ENCODE measurements around the gene SPCS2.

SPCS2 gene

DNA sequence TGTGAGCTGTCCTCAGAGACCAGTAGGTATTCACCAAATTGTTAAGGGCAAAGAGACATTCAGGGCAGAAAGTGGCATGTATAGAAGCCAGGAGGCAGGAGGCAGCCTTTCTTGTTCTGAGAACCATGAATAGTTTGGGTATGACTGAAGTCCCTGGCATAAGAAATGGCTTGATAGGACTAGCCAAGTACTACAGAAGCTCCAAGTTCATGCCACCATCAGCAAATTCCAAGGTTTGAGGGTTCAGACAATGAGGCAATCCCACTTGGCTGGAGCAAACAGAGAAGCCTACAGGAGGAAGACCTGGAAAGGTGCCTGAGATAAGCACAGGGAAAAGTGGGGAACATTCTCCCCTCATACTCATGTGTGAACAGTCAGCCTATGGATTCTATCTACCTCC, 25.9 kb upstream of the SPCS2 start:
- H3K56ac ChIP-seq (ENCODE audit: low read length), result no peak overlapping the region
- no peak overlapping the region for H2BK120ac ChIP-seq (ENCODE audit: low read depth, low read length)
- H4K5ac ChIP-seq (ENCODE audit: low read length), result no peak overlapping the region
- no peaks in the 10 kb centered on the region for H3K79me1 ChIP-seq (ENCODE audit: low read length)
- H3K4me3 ChIP-seq (ENCODE audit: low read length), result no peak overlapping the region
- no peak for DNase-seq
- H3K79me2 ChIP-seq (ENCODE audit: control insufficient read depth, insufficient read depth, low read length), result no peaks in the 10 kb centered on the region
- H2BK15ac ChIP-seq (replicated peaks; ENCODE audit: low read depth), result no peak overlapping the region
- no peaks in the 10 kb centered on the region for H3K36me3 ChIP-seq (ENCODE audit: control insufficient read depth, insufficient read depth, low read length)
- no peak overlapping the region for H3K9ac ChIP-seq (ENCODE audit: low read length)
- no peak overlapping the region for H3K4me2 ChIP-seq (ENCODE audit: low read length)
- no peaks in the 10 kb centered on the region for H3K27me3 ChIP-seq (ENCODE audit: insufficient read depth, low read length, poor library complexity)
- H3K27ac ChIP-seq (ENCODE audit: low read depth, low read length), result no peak overlapping the region
- H4K8ac ChIP-seq (ENCODE audit: low read depth, low read length), result no peak overlapping the region
- H3K4me1 ChIP-seq (ENCODE audit: control insufficient read depth, low read depth, low read length), result no peaks in the 10 kb centered on the region
- no peak overlapping the region for H3K18ac ChIP-seq (ENCODE audit: low read length)
- no peak overlapping the region for H2BK5ac ChIP-seq (ENCODE audit: low read length)
- H3K4ac ChIP-seq (ENCODE audit: low read depth, low read length), result no peak overlapping the region
- H2AK5ac ChIP-seq (ENCODE audit: low read length), result no peak overlapping the region
- no peak overlapping the region for H3K23ac ChIP-seq (ENCODE audit: low read length)

DNA sequence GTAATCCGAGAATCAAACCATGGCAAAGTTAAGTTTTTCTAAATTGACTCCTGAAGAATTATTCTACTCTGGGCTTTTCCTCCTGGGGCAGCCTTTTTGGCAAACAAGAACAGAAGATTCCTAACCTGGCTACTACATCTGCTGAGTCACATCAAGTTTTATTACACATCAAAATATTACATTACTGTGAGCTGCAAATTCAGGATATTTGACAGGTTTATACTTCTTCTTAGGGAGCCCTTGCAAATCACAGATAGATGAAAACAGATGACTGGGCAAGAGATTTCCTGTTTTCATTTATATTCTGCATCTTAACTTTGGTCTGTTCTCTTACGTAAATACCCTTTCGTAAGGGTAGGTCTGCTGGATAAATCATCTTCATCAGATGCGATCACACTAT, 23.8 kb upstream of the SPCS2 start:
- Histone ChIP-seq H3K23ac (ENCODE audit: low read length) (no peak overlapping the region), H3K9ac (ENCODE audit: low read length) (no peak overlapping the region), H3K4me2 (ENCODE audit: low read length) (no peak overlapping the region), H2BK15ac (replicated peaks; ENCODE audit: low read depth) (no peak overlapping the region), H3K4ac (ENCODE audit: low read depth, low read length) (no peak overlapping the region), H4K8ac (ENCODE audit: low read depth, low read length) (no peak overlapping the region), H4K5ac (ENCODE audit: low read length) (no peak overlapping the region), H3K56ac (ENCODE audit: low read length) (no peak overlapping the region), H3K27me3 (ENCODE audit: insufficient read depth, low read length, poor library complexity) (no peaks in the 10 kb centered on the region), H3K79me2 (ENCODE audit: control insufficient read depth, insufficient read depth, low read length) (no peaks in the 10 kb centered on the region), H3K18ac (ENCODE audit: low read length) (no peak overlapping the region), H2BK5ac (ENCODE audit: low read length) (no peak overlapping the region), H3K4me1 (ENCODE audit: control insufficient read depth, low read depth, low read length) (no peaks in the 10 kb centered on the region), H3K27ac (ENCODE audit: low read depth, low read length) (no peak overlapping the region), H3K36me3 (ENCODE audit: control insufficient read depth, insufficient read depth, low read length) (no peaks in the 10 kb centered on the region), H3K4me3 (ENCODE audit: low read length) (no peak overlapping the region), H2AK5ac (ENCODE audit: low read length) (no peak overlapping the region), H3K79me1 (ENCODE audit: low read length) (no peaks in the 10 kb centered on the region), H2BK120ac (ENCODE audit: low read depth, low read length) (no peak overlapping the region)
- DNase-seq, result no peak
- WGBS (ENCODE audit: extremely low coverage, insufficient coverage, low lambda C conversion rate), result no CpG with 5 or more reads among the region's 4 CpGs

DNA sequence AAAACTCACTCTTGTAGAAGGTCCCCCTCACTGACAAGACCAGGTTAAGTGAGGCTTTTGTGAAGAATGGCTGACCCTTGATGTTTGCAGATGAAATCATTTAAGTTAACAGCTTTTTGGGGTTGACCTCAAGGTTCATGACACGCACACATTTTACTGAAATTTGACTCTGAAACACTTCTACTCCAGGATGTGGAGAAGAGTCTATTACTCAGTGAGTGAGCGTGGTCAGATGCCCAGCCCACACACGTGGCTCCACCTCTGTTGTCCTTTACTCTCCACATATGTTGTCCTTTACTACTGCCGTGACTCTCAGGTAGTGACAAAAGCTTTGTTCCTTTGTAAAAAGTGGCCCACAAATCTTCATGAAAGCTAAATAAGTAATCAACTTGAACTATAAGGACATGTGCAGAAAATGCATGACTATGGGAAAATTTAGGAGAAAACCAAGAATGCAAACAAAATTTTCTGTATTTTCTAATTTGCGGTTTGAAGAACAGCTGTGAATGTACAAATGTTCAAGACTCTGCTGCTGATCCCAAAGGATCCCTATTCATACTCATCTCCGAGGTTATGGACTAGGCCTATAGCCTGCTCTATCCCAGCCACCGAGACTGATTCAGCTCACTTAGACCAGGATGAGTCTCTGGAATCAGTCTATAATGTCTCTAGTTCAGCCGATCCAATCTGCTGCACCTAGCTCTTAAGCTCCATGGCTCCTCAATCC, 22.6 kb upstream of the SPCS2 start:
- Histone ChIP-seq H3K23ac (ENCODE audit: low read length) (no peak overlapping the region), H3K27me3 (ENCODE audit: insufficient read depth, low read length, poor library complexity) (no peaks in the 10 kb centered on the region), H3K18ac (ENCODE audit: low read length) (no peak overlapping the region), H4K8ac (ENCODE audit: low read depth, low read length) (no peak overlapping the region), H3K4ac (ENCODE audit: low read depth, low read length) (no peak overlapping the region), H2BK120ac (ENCODE audit: low read depth, low read length) (no peak overlapping the region), H2BK5ac (ENCODE audit: low read length) (no peak overlapping the region), H3K4me1 (ENCODE audit: control insufficient read depth, low read depth, low read length) (no peaks in the 10 kb centered on the region), H2AK5ac (ENCODE audit: low read length) (no peak overlapping the region), H3K27ac (ENCODE audit: low read depth, low read length) (no peak overlapping the region), H3K4me3 (ENCODE audit: low read length) (no peak overlapping the region), H3K9ac (ENCODE audit: low read length) (no peak overlapping the region), H4K5ac (ENCODE audit: low read length) (no peak overlapping the region), H3K56ac (ENCODE audit: low read length) (no peak overlapping the region), H3K36me3 (ENCODE audit: control insufficient read depth, insufficient read depth, low read length) (no peaks in the 10 kb centered on the region), H3K4me2 (ENCODE audit: low read length) (no peak overlapping the region), H2BK15ac (replicated peaks; ENCODE audit: low read depth) (no peak overlapping the region), H3K79me2 (ENCODE audit: control insufficient read depth, insufficient read depth, low read length) (no peaks in the 10 kb centered on the region), H3K79me1 (ENCODE audit: low read length) (no peaks in the 10 kb centered on the region)
- WGBS (ENCODE audit: extremely low coverage, insufficient coverage, low lambda C conversion rate), result no CpG with 5 or more reads among the region's 8 CpGs
- DNase-seq, result no peak

DNA sequence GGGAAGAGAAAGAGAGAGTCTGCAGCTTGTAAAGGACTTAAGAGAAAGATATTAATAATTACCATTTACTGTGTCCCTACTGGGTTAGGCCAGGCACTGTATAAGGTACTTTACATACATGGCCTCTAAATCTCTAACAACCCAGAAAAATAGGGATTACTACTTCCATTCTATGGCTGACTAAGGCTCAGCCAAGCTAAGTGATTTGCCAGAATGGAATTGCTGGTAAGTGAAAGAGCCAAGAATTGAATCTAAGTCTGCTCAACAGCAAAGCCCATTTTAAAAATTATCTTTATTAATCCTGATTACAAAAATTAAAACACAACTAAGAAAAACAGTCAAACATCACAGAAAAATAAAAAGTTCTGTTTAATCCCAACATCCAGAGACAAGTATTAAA, 21.6 kb upstream of the SPCS2 start:
- Histone ChIP-seq H4K8ac (ENCODE audit: low read depth, low read length) (no peak overlapping the region), H3K4ac (ENCODE audit: low read depth, low read length) (no peak overlapping the region), H3K4me2 (ENCODE audit: low read length) (no peak overlapping the region), H3K27ac (ENCODE audit: low read depth, low read length) (no peak overlapping the region), H4K5ac (ENCODE audit: low read length) (no peak overlapping the region), H3K79me1 (ENCODE audit: low read length) (no peaks in the 10 kb centered on the region), H3K27me3 (ENCODE audit: insufficient read depth, low read length, poor library complexity) (no peaks in the 10 kb centered on the region), H2BK15ac (replicated peaks; ENCODE audit: low read depth) (no peak overlapping the region), H2BK5ac (ENCODE audit: low read length) (no peak overlapping the region), H3K36me3 (ENCODE audit: control insufficient read depth, insufficient read depth, low read length) (no peaks in the 10 kb centered on the region), H3K4me3 (ENCODE audit: low read length) (no peak overlapping the region), H2BK120ac (ENCODE audit: low read depth, low read length) (no peak overlapping the region), H3K23ac (ENCODE audit: low read length) (no peak overlapping the region), H3K9ac (ENCODE audit: low read length) (no peak overlapping the region), H3K4me1 (ENCODE audit: control insufficient read depth, low read depth, low read length) (no peaks in the 10 kb centered on the region), H3K79me2 (ENCODE audit: control insufficient read depth, insufficient read depth, low read length) (no peaks in the 10 kb centered on the region), H2AK5ac (ENCODE audit: low read length) (no peak overlapping the region), H3K18ac (ENCODE audit: low read length) (no peak overlapping the region), H3K56ac (ENCODE audit: low read length) (no peak overlapping the region)
- DNase-seq, result no peak

DNA sequence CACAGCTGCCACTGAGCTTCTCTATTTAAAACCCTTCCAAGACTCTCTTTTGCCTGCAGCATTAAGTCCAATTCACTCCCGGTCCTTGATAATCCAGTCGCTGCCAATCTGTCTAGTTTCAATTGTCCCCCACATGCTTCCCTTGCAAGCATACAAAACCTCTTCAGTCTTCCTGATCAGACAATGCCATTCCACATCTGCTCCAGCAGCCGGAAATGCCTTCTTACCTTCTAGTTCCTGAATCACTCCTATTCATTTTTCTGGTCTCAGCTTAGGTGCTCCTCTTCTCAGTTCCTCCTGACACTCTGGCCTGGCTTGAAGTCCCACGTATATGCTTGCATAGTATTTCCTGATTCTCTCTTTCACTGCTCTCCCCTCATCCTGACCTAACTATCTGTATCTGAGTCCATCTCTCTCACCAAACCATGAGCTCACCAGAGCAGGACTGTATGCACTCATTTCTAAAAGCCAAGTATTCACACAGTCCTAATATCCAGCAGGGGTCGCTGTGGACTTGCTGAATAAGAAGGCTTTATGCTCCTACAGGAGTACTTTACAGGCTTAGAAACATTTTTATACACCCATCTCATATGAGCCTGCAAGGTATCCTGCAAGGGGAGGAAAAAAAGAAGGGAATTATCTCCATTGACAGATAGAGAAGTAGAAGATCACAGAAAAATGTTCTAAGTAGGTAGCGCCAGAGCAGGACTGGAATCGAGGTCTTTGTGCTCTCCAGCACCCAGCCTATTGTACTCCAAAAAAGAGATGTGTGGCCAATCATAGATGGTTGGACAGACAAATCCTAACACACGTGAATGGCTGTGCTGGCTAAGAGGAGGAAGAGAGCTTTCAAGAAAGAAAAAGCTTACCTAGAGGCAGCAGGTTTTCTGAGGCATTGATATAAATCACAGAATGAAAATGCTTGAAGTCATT, 19.4 kb upstream of the SPCS2 start:
- H3K4ac ChIP-seq (ENCODE audit: low read depth, low read length), result no peak overlapping the region
- H3K18ac ChIP-seq (ENCODE audit: low read length), result no peak overlapping the region
- no peak overlapping the region for H4K5ac ChIP-seq (ENCODE audit: low read length)
- DNase-seq, result peak; percentile 95
- H3K23ac ChIP-seq (ENCODE audit: low read length), result no peak overlapping the region
- no peak overlapping the region for H4K8ac ChIP-seq (ENCODE audit: low read depth, low read length)
- no peaks in the 10 kb centered on the region for H3K79me1 ChIP-seq (ENCODE audit: low read length)
- H3K27ac ChIP-seq (ENCODE audit: low read depth, low read length), result no peak overlapping the region
- H3K36me3 ChIP-seq (ENCODE audit: control insufficient read depth, insufficient read depth, low read length), result no peaks in the 10 kb centered on the region
- no CpG with 5 or more reads among the region's 8 CpGs for WGBS (ENCODE audit: extremely low coverage, insufficient coverage, low lambda C conversion rate)
- no peak overlapping the region for H3K9ac ChIP-seq (ENCODE audit: low read length)
- no peaks in the 10 kb centered on the region for H3K4me1 ChIP-seq (ENCODE audit: control insufficient read depth, low read depth, low read length)
- no peak overlapping the region for H3K56ac ChIP-seq (ENCODE audit: low read length)
- no peak overlapping the region for H2BK120ac ChIP-seq (ENCODE audit: low read depth, low read length)
- H3K79me2 ChIP-seq (ENCODE audit: control insufficient read depth, insufficient read depth, low read length), result no peaks in the 10 kb centered on the region
- no peak overlapping the region for H2BK5ac ChIP-seq (ENCODE audit: low read length)
- no peaks in the 10 kb centered on the region for H3K27me3 ChIP-seq (ENCODE audit: insufficient read depth, low read length, poor library complexity)
- H3K4me2 ChIP-seq (ENCODE audit: low read length), result no peak overlapping the region
- no peak overlapping the region for H2AK5ac ChIP-seq (ENCODE audit: low read length)
- no peak overlapping the region for H3K4me3 ChIP-seq (ENCODE audit: low read length)
- H2BK15ac ChIP-seq (replicated peaks; ENCODE audit: low read depth), result no peak overlapping the region
